Endothelial cell (in vitro differentiated cells): ENCODE data around the gene NTM. TPM values are rescaled to one million over a fixed set of nuclear protein-coding genes. Genes with fewer than 3 reads are reported as not detected.

Experiments
- DNase-seq: peaks from one replicate; pipeline ENCODE4 v3.0.0; 2021; ENCODE audit warnings: low spot score
- H3K27ac Mint-ChIP-seq: one replicate; pipeline ENCODE4 v1.8.0; 2021; ENCODE audit warnings: mixed read lengths, inconsistent platforms; ENCODE audit not compliant: unreplicated experiment
- H3K27me3 Mint-ChIP-seq: one replicate; pipeline ENCODE4 v1.8.0; 2021; ENCODE audit warnings: mild to moderate bottlenecking, moderate library complexity, mixed read lengths, inconsistent platforms; ENCODE audit not compliant: unreplicated experiment
- H3K36me3 Mint-ChIP-seq: one replicate; pipeline ENCODE4 v1.8.0; 2021; ENCODE audit warnings: mild to moderate bottlenecking, low read depth, mixed read lengths, inconsistent platforms; ENCODE audit not compliant: unreplicated experiment
- H3K4me1 Mint-ChIP-seq: one replicate; pipeline ENCODE4 v1.8.0; 2021; ENCODE audit warnings: mild to moderate bottlenecking, mixed read lengths, inconsistent platforms; ENCODE audit not compliant: unreplicated experiment
- H3K4me3 Mint-ChIP-seq: one replicate; pipeline ENCODE4 v1.8.0; 2021; ENCODE audit warnings: mild to moderate bottlenecking, mixed read lengths, inconsistent platforms; ENCODE audit not compliant: unreplicated experiment
- H3K9me3 Mint-ChIP-seq: one replicate; pipeline ENCODE4 v1.8.0; 2021; ENCODE audit warnings: mixed read lengths, inconsistent platforms; ENCODE audit not compliant: unreplicated experiment
- total RNA-seq: library from RNA; stranded (reverse); fragmentation: NEBNext Ultra II Directional; extraction: Animal tissue kit (Norgen Biotek cat#: 25700); gene quantifications from one replicate; pipeline ENCODE4 v1.2.1, GENCODE V29; 2021; ENCODE audit not compliant: unreplicated experiment
- TF ChIP-seq, protein P1 (sequence below): fragments of 200-600 bp; sonication (generic); IDR thresholded peaks from one replicate; pipeline ENCODE4 v1.5.0; 2021; ENCODE audit warnings: antibody characterized with exemption; ENCODE audit not compliant: unreplicated experiment

The NTM gene
- total RNA-seq, 1 donor from 2014 or later: 3.6 TPM

DNA sequence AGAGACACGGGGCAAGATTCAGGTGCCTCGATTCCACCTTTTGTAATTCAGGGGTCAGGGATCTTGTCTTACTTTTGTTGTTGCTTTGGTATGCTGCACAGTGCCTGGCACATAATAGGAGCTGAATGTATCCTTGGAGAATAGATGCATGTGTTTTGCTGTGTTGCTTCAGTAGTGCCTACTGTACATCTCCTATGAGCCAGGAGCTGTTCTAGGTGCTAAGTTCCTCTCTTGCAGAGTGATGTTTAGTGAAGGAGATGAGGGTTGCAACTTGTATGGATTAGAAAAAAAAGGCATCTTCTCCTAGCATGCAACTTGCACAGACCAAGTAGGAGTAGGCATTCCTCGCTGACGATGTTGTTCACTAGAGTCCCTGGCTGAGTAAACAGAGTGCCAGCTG, 555.4 kb downstream of the NTM start:
- Mint-ChIP-seq H3K4me1 (peaks cover 5% of the 10 kb centered on the region), H3K27ac (no peak overlapping the region), H3K36me3 (no peaks in the 10 kb centered on the region), H3K4me3 (no peak overlapping the region), H3K27me3 (no peaks in the 10 kb centered on the region), H3K9me3 (no peaks in the 10 kb centered on the region)
- TF ChIP-seq, protein P1, sequence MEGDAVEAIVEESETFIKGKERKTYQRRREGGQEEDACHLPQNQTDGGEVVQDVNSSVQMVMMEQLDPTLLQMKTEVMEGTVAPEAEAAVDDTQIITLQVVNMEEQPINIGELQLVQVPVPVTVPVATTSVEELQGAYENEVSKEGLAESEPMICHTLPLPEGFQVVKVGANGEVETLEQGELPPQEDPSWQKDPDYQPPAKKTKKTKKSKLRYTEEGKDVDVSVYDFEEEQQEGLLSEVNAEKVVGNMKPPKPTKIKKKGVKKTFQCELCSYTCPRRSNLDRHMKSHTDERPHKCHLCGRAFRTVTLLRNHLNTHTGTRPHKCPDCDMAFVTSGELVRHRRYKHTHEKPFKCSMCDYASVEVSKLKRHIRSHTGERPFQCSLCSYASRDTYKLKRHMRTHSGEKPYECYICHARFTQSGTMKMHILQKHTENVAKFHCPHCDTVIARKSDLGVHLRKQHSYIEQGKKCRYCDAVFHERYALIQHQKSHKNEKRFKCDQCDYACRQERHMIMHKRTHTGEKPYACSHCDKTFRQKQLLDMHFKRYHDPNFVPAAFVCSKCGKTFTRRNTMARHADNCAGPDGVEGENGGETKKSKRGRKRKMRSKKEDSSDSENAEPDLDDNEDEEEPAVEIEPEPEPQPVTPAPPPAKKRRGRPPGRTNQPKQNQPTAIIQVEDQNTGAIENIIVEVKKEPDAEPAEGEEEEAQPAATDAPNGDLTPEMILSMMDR: no peak
- DNase-seq: no peak

DNA sequence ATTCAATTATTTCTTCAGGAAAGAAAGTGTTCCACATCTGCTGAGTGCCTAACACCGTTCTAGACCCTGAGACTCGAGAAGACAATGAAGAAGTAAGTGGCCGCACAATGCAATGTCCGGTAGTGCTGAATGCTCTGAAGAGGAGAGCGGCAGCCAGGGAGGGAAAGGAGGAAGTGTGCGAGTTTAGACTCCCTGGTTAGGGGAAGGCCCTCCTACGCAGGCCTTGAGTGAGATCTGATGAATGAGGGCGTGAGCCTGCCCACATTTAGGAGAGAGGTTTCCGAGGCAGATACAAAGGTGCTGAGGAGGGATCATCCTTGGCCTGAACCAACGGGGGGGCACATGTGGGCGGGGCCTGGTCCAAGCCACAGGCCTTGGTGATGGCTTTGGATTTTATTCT, 558.6 kb downstream of the NTM start:
- TF ChIP-seq, protein P1: no peak
- Mint-ChIP-seq H3K27ac (no peak overlapping the region), H3K36me3 (no peaks in the 10 kb centered on the region), H3K9me3 (no peaks in the 10 kb centered on the region), H3K4me3 (no peak overlapping the region), H3K4me1 (peaks cover 5% of the 10 kb centered on the region), H3K27me3 (no peaks in the 10 kb centered on the region)
- DNase-seq: no peak

DNA sequence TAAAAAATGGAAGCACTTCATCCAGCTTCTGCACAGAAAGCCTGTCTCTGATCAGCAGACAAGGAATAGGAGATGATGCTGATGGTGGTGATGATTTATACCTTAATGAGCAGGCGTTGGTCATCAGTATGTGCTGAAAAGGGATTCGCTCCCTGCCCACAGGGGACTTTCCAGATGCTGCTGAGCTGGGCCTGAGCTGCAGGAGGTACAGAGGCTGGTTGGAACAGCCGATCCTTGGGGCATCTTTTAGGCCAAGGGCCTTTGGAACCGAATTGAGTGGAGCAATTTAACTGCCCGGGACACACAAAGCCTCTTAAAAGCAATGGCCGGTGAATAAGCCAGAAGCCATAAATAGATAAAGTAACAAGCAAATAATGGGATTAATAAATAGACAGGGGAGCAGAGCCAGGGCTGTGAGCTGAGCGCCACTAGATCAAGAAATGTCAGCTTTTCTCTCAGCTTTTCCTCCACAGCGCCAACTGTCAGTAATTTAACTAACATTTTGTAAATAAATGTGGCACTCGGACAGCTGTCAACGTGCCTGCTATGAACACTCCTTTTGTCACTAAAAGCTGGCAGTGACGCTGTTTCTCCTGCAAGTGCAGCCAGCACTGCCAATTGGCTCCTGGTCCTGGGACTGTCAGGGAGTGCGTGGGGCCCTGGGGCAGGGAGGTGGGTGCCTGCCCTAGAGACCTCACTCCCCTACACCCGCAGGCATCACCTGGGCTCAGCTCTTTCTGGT, 562.3 kb downstream of the NTM start:
- DNase-seq: no peak
- H3K36me3 Mint-ChIP-seq: no peaks in the 10 kb centered on the region
- H3K9me3 Mint-ChIP-seq: no peaks in the 10 kb centered on the region
- no peaks in the 10 kb centered on the region for H3K27me3 Mint-ChIP-seq
- no peaks in the 10 kb centered on the region for H3K4me1 Mint-ChIP-seq
- H3K27ac Mint-ChIP-seq: no peak overlapping the region
- no peak overlapping the region for H3K4me3 Mint-ChIP-seq
- TF ChIP-seq, protein P1: no peak

DNA sequence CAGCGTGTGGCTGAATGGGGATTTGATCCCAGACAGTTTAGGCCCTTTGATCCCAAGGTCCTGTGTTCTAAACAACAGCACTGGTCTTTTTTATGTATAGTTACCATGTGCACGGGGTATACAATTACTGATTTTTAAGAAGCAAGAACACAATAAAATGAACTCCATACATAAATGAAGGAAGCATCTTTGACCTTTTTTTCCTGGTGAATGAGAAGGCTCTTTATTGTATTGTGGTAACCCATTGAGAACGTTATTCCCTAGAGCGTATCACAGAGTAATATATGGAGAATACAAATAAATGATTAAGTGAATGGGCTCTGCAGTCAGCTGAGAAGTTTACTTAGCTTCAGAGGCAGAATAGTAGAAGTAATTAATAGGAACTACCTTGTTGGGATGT, 563.6 kb downstream of the NTM start:
- Mint-ChIP-seq H3K9me3 (no peaks in the 10 kb centered on the region), H3K36me3 (no peaks in the 10 kb centered on the region), H3K27me3 (no peaks in the 10 kb centered on the region), H3K4me3 (no peak overlapping the region), H3K27ac (no peak overlapping the region), H3K4me1 (peaks cover 7% of the 10 kb centered on the region)
- DNase-seq: no peak
- TF ChIP-seq, protein P1: no peak

DNA sequence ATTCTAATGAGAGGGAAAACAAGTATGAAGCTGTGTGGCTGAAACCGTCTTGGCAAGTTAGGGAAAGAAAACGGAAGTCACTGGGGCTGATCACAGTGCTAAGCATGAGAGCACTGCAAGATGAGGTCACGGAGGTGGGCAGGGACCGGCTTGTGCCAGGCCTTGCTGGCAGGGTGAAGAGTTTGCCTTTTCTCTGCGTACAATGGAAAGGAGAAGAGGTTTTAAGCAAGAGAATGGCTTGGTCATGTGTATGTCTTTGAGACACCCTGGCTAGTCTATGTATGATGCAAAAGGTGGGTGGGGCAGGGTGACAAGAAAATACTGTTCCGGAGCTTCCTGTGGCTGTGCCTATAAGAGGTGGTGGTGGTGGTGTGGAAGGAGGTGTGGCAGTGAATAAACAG, 567.9 kb downstream of the NTM start:
- Mint-ChIP-seq H3K4me3 (no peak overlapping the region), H3K9me3 (no peaks in the 10 kb centered on the region), H3K4me1 (peaks cover 7% of the 10 kb centered on the region), H3K27me3 (no peaks in the 10 kb centered on the region), H3K27ac (no peak overlapping the region), H3K36me3 (no peaks in the 10 kb centered on the region)
- no peak for DNase-seq
- TF ChIP-seq, protein P1: no peak
